ENCODE data around the gene CCDC88A. TPM values are rescaled to one million over a fixed set of nuclear protein-coding genes. Genes with fewer than 3 reads are reported as not detected.

CCDC88A gene
- polyA plus RNA-seq, 1 of the 3 experiments (the other 2 are of a cell fraction), result 7.0 TPM

DNA sequence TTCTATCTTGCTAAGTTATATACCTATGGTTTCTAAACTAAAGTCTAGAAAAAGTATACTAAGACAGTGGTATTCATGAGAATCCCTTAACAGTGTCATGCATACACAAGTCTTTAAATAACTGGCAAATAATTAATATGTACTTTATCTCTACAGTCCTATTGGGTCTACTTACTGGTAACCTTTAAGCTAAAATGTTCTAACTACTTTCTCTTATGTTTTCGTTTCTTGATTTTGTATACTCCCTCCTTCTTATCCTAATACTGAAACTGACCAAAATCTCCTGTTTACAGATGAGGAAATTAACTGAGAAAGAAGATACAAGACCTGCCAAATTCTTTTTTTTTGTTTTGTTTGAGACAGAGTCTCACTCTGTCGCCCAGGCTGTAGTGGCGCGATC lies 74.6 kb downstream of the CCDC88A start (continued):
- TF ChIP-seq POLR2AphosphoS5 (IDR thresholded peaks at IDR 0.05; ENCODE audit: low read depth, low read length) (no peak), RAD21 (IDR thresholded peaks at IDR 0.05; ENCODE audit: low read length) (no peak), FOXM1 (IDR thresholded peaks at IDR 0.05; ENCODE audit: low read depth) (no peak), FOSL2 (IDR thresholded peaks at IDR 0.05; ENCODE audit: borderline replicate concordance, low read depth) (no peak), RCOR1 (IDR thresholded peaks at IDR 0.05; ENCODE audit: low read length) (no peak), ELF1 (IDR thresholded peaks at IDR 0.05) (no peak)
- TF ChIP-seq, protein P1, sequence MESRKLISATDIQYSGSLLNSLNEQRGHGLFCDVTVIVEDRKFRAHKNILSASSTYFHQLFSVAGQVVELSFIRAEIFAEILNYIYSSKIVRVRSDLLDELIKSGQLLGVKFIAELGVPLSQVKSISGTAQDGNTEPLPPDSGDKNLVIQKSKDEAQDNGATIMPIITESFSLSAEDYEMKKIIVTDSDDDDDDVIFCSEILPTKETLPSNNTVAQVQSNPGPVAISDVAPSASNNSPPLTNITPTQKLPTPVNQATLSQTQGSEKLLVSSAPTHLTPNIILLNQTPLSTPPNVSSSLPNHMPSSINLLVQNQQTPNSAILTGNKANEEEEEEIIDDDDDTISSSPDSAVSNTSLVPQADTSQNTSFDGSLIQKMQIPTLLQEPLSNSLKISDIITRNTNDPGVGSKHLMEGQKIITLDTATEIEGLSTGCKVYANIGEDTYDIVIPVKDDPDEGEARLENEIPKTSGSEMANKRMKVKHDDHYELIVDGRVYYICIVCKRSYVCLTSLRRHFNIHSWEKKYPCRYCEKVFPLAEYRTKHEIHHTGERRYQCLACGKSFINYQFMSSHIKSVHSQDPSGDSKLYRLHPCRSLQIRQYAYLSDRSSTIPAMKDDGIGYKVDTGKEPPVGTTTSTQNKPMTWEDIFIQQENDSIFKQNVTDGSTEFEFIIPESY (IDR thresholded peaks at IDR 0.05; ENCODE audit: borderline replicate concordance, low read depth), result no peak

DNA sequence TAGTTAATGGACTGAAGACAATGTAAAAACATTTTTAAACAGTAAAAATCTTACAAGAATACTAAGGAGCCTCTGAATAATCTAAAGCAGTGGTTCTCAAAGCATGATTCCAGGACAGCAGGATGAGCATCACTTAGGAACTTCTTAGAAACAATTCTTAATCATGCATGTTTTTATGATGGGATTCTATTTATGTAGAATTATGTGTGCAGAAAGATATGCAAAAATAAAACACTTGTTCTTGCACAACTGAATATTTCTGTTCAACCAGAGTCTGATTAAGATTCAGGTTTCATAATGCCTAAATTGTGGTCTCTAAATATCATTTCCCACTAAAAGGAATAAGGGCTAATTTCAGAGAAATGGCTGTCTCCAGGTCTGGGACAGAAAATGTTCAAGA lies 81.4 kb downstream of the CCDC88A start:
- peaks cover 29 to 34% of the 10 kb centered on the region in 2 experiments for H3K36me3 ChIP-seq (replicated peaks in 1 of 2; ENCODE audit: control insufficient read depth in 1 of 2, insufficient read depth in 2 of 2, low read length in 1 of 2)
- no peak overlapping the region for H3K4me2 ChIP-seq
- no peaks in the 10 kb centered on the region for H3K9me2 ChIP-seq
- no peaks in the 10 kb centered on the region for H3K9me3 ChIP-seq
- H3F3A ChIP-seq (replicated peaks; ENCODE audit: insufficient read depth), result peaks cover 2% of the 10 kb centered on the region
- H3K4me3 ChIP-seq (ENCODE audit: low read depth in 2 of 2, low read length in 1 of 2), result no peak overlapping the region
- no peak overlapping the region for H3K27ac ChIP-seq (ENCODE audit: low read depth in 2 of 2, low read length in 1 of 2)
- no peak overlapping the region for H2AFZ ChIP-seq (ENCODE audit: low read depth)
- H3K9ac ChIP-seq, result no peak overlapping the region
- H3K79me2 ChIP-seq (ENCODE audit: insufficient read depth), result no peaks in the 10 kb centered on the region
- ChIA-PET POLR2A (no interaction called here), CTCF (interaction anchor here (1.6 kb wide), 1 partner anchor 12 kb away, joined by 3 read pairs; no protein-coding TSS in a partner anchor)
- no peaks in the 10 kb centered on the region for H3K27me3 ChIP-seq (ENCODE audit: insufficient read depth)
- peaks cover 0 to 4% of the 10 kb centered on the region in 2 experiments; a peak in 1 of 4 replicates for H3K4me1 ChIP-seq (ENCODE audit: control insufficient read depth in 1 of 2, insufficient read depth in 2 of 2, low read depth in 1 of 2, low read length in 1 of 2)
- TF ChIP-seq RXRA (IDR thresholded peaks at IDR 0.05; ENCODE audit: borderline replicate concordance, low read depth) (no peak), FOXJ3 (CRISPR knock-in tag; IDR thresholded peaks at IDR 0.05) (no peak), TAF1 (IDR thresholded peaks at IDR 0.05; ENCODE audit: borderline replicate concordance, low read depth, low read length) (no peak), ELF1 (IDR thresholded peaks at IDR 0.05) (no peak), RCOR1 (IDR thresholded peaks at IDR 0.05; ENCODE audit: low read length) (no peak), GATA2 (CRISPR knock-in tag; IDR thresholded peaks at IDR 0.05) (no peak), CHD2 (IDR thresholded peaks at IDR 0.05; ENCODE audit: low read length, partially characterized antibody) (no peak), MEF2A (IDR thresholded peaks at IDR 0.05; ENCODE audit: borderline replicate concordance, low read depth) (no peak)
- TF ChIP-seq, protein P2, sequence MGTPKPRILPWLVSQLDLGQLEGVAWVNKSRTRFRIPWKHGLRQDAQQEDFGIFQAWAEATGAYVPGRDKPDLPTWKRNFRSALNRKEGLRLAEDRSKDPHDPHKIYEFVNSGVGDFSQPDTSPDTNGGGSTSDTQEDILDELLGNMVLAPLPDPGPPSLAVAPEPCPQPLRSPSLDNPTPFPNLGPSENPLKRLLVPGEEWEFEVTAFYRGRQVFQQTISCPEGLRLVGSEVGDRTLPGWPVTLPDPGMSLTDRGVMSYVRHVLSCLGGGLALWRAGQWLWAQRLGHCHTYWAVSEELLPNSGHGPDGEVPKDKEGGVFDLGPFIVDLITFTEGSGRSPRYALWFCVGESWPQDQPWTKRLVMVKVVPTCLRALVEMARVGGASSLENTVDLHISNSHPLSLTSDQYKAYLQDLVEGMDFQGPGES (IDR thresholded peaks at IDR 0.05; ENCODE audit: low read depth, low read length), result no peak
- TF ChIP-seq, protein P3, sequence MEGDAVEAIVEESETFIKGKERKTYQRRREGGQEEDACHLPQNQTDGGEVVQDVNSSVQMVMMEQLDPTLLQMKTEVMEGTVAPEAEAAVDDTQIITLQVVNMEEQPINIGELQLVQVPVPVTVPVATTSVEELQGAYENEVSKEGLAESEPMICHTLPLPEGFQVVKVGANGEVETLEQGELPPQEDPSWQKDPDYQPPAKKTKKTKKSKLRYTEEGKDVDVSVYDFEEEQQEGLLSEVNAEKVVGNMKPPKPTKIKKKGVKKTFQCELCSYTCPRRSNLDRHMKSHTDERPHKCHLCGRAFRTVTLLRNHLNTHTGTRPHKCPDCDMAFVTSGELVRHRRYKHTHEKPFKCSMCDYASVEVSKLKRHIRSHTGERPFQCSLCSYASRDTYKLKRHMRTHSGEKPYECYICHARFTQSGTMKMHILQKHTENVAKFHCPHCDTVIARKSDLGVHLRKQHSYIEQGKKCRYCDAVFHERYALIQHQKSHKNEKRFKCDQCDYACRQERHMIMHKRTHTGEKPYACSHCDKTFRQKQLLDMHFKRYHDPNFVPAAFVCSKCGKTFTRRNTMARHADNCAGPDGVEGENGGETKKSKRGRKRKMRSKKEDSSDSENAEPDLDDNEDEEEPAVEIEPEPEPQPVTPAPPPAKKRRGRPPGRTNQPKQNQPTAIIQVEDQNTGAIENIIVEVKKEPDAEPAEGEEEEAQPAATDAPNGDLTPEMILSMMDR (IDR thresholded peaks at IDR 0.05), result no peak
- DNase-seq, result no peak
- H4K20me1 ChIP-seq (ENCODE audit: insufficient read depth), result no peaks in the 10 kb centered on the region
